HUES6 (cell line): ENCODE measurements around the gene FBXO3.
"Not testable (repeated sequence)": the region's sequence is repeated elsewhere in the genome, so short reads cannot be mapped to it uniquely, and the experiment has no call there.

Source experiments
- H3K27ac ChIP-seq: 2 replicates; pipeline ENCODE4 v1.7.0; 2013; ENCODE audit warnings: low read depth, mild to moderate bottlenecking, low read length, inconsistent platforms
- H3K27me3 ChIP-seq: 2 replicates; pipeline ENCODE4 v1.6.1; 2013; ENCODE audit warnings: low read length; ENCODE audit not compliant: control insufficient read depth, insufficient read depth
- H3K36me3 ChIP-seq: 2 replicates; pipeline ENCODE4 v1.6.1; 2013; ENCODE audit warnings: low read length; ENCODE audit not compliant: control insufficient read depth, insufficient read depth
- H3K4me1 ChIP-seq: 2 replicates; pipeline ENCODE4 v1.6.1; 2013; ENCODE audit warnings: low read length; ENCODE audit not compliant: control insufficient read depth, insufficient read depth
- H3K4me3 ChIP-seq: 2 replicates; pipeline ENCODE4 v1.5.1; 2013; ENCODE audit warnings: low read depth, low read length
- H3K9ac ChIP-seq: one replicate; pipeline ENCODE4 v1.6.1; 2013; ENCODE audit warnings: mild to moderate bottlenecking, low read length
- H3K9me3 ChIP-seq: 2 replicates; pipeline ENCODE4 v1.6.1; 2013; ENCODE audit warnings: low read depth, low read length; ENCODE audit not compliant: control insufficient read depth, insufficient read depth

The FBXO3 gene

GRCh38 chr11:33773987-33774735, at the start of gene FBXO3:
FBXO3 (minus strand) TSS chr11:33774520; CDS start chr11:33774497, 23 bp downstream.
- Histone ChIP-seq H3K27ac (no peak within 1 kb of the TSS), H3K4me3 (peak within 1 kb of the TSS; percentile 93), H3K36me3 (no peaks in the 10 kb centered on the region), H3K27me3 (peaks cover 39% of the 10 kb centered on the region), H3K4me1 (peaks cover 24% of the 10 kb centered on the region), H3K9me3 (no peaks in the 10 kb centered on the region), H3K9ac (peak within 1 kb of the TSS; percentile 36)

DNA sequence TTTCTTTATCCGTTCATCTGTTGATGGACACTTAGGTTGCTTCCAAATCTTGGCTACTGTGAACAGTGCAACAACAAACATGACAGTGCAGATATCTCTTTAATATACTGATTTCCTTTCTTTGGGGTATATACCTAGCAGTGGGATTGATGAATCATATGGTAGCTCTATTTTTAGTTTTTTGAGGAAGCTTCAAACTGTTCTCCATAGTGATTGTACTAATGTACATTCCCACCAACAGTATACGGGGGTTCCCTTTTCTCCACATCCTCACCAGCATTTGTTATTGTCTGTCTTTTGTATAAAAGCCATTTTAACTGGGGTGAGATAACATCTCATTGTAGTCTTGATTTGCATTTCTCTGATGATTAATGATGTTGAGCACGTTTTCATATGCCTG, 48.7 kb upstream of the FBXO3 start:
- not testable (repeated sequence) for H3K4me1 ChIP-seq, H3K27ac ChIP-seq, H3K4me3 ChIP-seq, H3K9me3 ChIP-seq, H3K9ac ChIP-seq, H3K36me3 ChIP-seq
- H3K27me3 ChIP-seq: peaks cover 40% of the 10 kb centered on the region

GRCh38 chr11:33819278-33820035, 45.1 kb upstream of the FBXO3 start:
- Histone ChIP-seq H3K36me3 (no peaks in the 10 kb centered on the region), H3K9me3 (no peaks in the 10 kb centered on the region), H3K27me3 (peaks cover 20% of the 10 kb centered on the region), H3K9ac (no peak overlapping the region), H3K4me3 (no peak overlapping the region), H3K4me1 (no peaks in the 10 kb centered on the region), H3K27ac (no peak overlapping the region)

DNA sequence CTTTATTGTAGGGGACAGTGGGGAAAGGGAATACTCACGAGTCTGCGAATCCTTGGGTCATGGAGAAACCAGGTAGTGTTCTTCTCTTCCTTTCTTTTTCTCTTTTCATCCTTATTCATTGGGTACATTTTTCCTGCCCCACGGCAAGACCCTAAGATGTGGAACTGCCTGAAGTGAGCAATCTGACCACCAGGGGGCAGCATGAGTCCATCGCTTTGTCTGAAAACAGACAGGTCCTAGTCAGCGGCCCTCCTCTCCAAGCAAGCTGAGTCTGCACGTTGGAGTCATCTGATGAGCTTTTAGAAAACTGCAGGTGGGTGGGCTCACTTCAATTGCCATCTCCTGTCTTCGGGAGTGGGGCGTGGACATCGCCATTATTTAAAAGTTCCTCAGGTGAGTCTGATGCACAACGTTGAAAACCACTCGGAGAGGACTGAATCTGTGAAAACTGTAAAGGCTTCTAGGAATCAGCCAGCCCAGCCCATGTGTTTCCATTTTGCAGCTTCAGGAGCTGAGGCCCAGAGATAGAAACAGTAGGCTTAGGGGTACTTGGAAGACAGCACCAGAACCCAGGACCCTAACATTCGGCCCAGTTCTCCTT, 34.0 kb upstream of the FBXO3 start:
- Histone ChIP-seq H3K4me1 (0 out of 2 replicates have a peak, but pooled peaks cover 3% of the 10 kb centered on the region), H3K27me3 (0 out of 2 replicates have a peak, but pooled peaks cover 4% of the 10 kb centered on the region)

DNA sequence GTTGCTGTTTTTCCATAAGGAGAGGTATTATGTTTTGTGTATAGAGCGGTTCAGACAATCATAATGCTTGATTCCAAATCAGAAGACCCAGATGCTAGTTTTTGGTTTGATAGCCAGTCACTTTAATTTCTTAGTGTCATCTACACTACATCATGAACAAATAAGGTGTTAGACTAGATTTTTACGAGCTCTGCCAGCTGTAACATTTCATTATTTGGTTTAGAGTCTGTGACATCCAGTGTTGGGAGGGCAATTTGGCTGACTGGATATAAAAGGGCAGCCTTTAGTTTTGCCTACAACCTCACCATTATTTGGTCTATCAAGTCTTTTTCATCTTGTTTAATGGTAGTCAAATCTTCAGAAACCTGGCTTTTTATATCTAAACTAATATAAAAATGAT, 30.2 kb upstream of the FBXO3 start:
- no peak overlapping the region for H3K4me3 ChIP-seq
- 0 out of 2 replicates have a peak, but pooled peaks cover 3% of the 10 kb centered on the region for H3K4me1 ChIP-seq
- H3K9me3 ChIP-seq: no peaks in the 10 kb centered on the region
- no peaks in the 10 kb centered on the region for H3K36me3 ChIP-seq
- no peak overlapping the region for H3K27ac ChIP-seq
- no peak overlapping the region for H3K9ac ChIP-seq
- peaks cover 33% of the 10 kb centered on the region for H3K27me3 ChIP-seq

More for the DNA sequence above, 34.0 kb upstream of the FBXO3 start:
- no peak overlapping the region for H3K27ac ChIP-seq
- no peak overlapping the region for H3K9ac ChIP-seq
- H3K9me3 ChIP-seq: no peaks in the 10 kb centered on the region
- H3K36me3 ChIP-seq: no peaks in the 10 kb centered on the region
- H3K4me3 ChIP-seq: no peak overlapping the region

DNA sequence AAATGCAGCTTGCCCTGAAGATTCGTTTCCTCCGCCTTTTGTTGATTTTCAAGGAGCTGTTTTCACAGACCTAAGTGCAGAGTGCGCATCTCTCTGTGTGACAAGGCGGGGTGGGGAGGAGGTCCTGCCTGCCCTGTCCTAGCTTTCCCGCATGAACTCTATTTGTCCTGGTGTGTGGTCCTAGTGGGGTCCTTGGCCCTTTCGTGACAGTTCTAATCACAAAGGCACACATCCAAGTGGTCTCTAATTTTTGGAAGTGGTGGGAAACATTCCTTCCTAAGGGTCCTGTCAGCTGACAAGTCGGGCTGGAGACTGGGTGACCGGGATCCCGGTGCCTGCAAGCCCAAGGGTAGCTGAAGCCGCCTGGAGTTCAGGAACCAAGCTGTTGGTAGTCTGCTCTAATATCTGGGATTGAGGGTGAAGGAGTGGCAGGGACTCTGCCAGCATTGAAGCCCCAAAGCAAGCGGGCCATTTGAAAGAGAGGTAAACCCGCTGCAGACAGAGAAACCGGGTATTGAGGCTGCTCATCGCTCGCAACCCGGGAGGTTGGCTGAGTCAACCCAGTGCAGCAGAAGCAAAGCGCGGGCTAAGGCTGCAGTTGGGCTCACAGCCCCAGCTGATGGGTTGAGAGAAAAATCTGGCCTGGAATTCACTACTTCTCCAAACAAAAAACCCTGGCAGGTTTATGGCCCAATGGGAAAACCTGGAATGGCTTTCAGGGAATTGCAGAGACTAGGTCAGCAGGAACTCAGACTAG, 28.1 kb upstream of the FBXO3 start:
- Histone ChIP-seq H3K36me3 (no peaks in the 10 kb centered on the region), H3K9ac (peak overlapping the region; percentile 21), H3K27me3 (peaks cover 38% of the 10 kb centered on the region)

GRCh38 chr11:33801821-33802193, 27.5 kb upstream of the FBXO3 start:
- Histone ChIP-seq H3K9ac (no peak overlapping the region), H3K9me3 (no peaks in the 10 kb centered on the region), H3K4me3 (peak overlapping the region; percentile 59), H3K36me3 (no peaks in the 10 kb centered on the region), H3K27me3 (peaks cover 38% of the 10 kb centered on the region), H3K4me1 (no peaks in the 10 kb centered on the region), H3K27ac (no peak overlapping the region)

More for the DNA sequence above, 28.1 kb upstream of the FBXO3 start:
- Histone ChIP-seq H3K9me3 (no peaks in the 10 kb centered on the region), H3K27ac (no peak overlapping the region), H3K4me1 (no peaks in the 10 kb centered on the region), H3K4me3 (peak overlapping the region; percentile 59)

- Histone ChIP-seq H3K4me1 (no peaks in the 10 kb centered on the region), H3K27ac (no peak overlapping the region), H3K9ac (no peak overlapping the region), H3K27me3 (peaks cover 42% of the 10 kb centered on the region), H3K4me3 (no peak overlapping the region), H3K36me3 (no peaks in the 10 kb centered on the region), H3K9me3 (no peaks in the 10 kb centered on the region)
These were observed 23.6 kb upstream of the FBXO3 start for GRCh38 chr11:33797879-33798278.

DNA sequence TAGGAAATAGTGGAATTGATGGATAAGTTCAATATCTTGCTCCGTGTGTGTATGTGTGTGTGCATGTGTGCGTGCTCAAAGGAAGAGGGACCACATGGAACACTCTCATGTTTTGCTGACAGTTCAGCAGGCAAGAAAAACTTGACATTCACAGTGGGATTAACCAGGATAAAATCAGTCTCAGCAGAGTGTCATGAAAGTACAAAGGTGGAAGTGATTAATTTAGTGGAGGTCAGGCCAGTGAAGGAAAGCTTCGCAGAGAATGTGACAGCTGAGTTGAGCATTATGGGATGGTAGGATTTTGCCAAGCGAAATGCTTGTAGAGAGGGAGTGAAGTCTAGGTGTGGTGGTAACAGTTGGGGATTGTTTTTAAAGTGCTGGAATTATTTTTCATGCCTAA, 15.7 kb upstream of the FBXO3 start:
- no peaks in the 10 kb centered on the region for H3K9me3 ChIP-seq
- no peaks in the 10 kb centered on the region for H3K4me1 ChIP-seq
- no peaks in the 10 kb centered on the region for H3K27me3 ChIP-seq
- no peak overlapping the region for H3K4me3 ChIP-seq
- no peaks in the 10 kb centered on the region for H3K36me3 ChIP-seq
- no peak overlapping the region for H3K27ac ChIP-seq
- no peak overlapping the region for H3K9ac ChIP-seq

DNA sequence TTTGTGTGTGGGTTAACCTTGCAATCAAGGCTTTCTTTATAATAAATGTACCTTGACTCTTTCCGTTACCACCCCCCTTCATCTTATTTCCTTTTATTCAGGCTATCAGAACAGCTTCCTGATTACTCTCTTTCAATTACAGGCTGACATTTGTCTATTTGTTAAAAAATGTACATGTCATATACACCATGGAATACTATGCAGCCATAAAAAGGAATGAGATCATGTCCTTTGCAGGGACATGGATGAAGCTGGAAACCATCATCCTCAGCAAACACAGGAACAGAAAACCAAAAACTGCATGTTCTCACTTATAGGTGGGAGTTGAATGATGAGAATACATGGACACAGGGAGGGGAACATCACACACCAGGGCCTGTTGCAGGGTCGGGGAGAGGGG, 13.8 kb upstream of the FBXO3 start:
- not testable (repeated sequence) for H3K27ac ChIP-seq, H3K9ac ChIP-seq, H3K9me3 ChIP-seq, H3K27me3 ChIP-seq, H3K4me3 ChIP-seq, H3K4me1 ChIP-seq, H3K36me3 ChIP-seq
